NOMO-1 treated with DMSO at 0.1 percent for 48 hours (cell line): ENCODE results near the gene CHAD.
"Not testable (repeated sequence)": the region's sequence is repeated elsewhere in the genome, so short reads cannot be mapped to it uniquely, and the experiment has no call there.

Experiments
- DNase-seq: peaks from one replicate; lab custom pipeline; 2025; ENCODE audit not compliant: unreplicated experiment; lab: John Stamatoyannopoulos, UW

CHAD gene

GRCh38 chr17:50475362-50475761 is 6.7 kb upstream of the CHAD start:
- DNase-seq: no peak

GRCh38 chr17:50474523-50474922 is 5.8 kb upstream of the CHAD start:
- no peak for DNase-seq

- no peak for DNase-seq
Measured at GRCh38 chr17:50473901-50474300, 5.2 kb upstream of the CHAD start.

- DNase-seq: not testable (repeated sequence)
Measured at GRCh38 chr17:50472761-50473161, 4.1 kb upstream of the CHAD start.

- no peak for DNase-seq
Measured at GRCh38 chr17:50472286-50472685, 3.6 kb upstream of the CHAD start.

GRCh38 chr17:50471009-50471905 is 2.6 kb upstream of the CHAD start:
- no peak for DNase-seq

GRCh38 chr17:50470426-50470825 is 1.7 kb upstream of the CHAD start:
- no peak for DNase-seq

GRCh38 chr17:50469671-50470305 is 1.1 kb upstream of the CHAD start:
- no peak for DNase-seq

- DNase-seq: no peak
Measured at GRCh38 chr17:50469208-50469605, 527 bp upstream of the CHAD start.

- no peak for DNase-seq
Measured at GRCh38 chr17:50467855-50468303, 801 bp downstream of the CHAD start.

GRCh38 chr17:50467114-50467854 is 1.4 kb downstream of the CHAD start:
- DNase-seq: no peak

- DNase-seq: no peak
Measured at GRCh38 chr17:50466371-50467113, 2.1 kb downstream of the CHAD start.

GRCh38 chr17:50465635-50466034 is 3.0 kb downstream of the CHAD start:
- DNase-seq: no peak

- DNase-seq: no peak
Measured at GRCh38 chr17:50465171-50465570, 3.5 kb downstream of the CHAD start.

GRCh38 chr17:50464736-50465135 is 3.9 kb downstream of the CHAD start:
- no peak for DNase-seq

GRCh38 chr17:50464121-50464520 is 4.6 kb downstream of the CHAD start:
- DNase-seq: no peak

- no peak for DNase-seq
Measured at GRCh38 chr17:50462446-50462845, 6.2 kb downstream of the CHAD start.

GRCh38 chr17:50461550-50462132 is 7.0 kb downstream of the CHAD start:
- DNase-seq: no peak

- DNase-seq: no peak
Measured at GRCh38 chr17:50460831-50461526, 7.7 kb downstream of the CHAD start.

GRCh38 chr17:50459756-50460155 is 8.9 kb downstream of the CHAD start:
- no peak for DNase-seq
